K562 (cell line): ENCODE measurements around the gene LSR. TPM values are rescaled to one million over a fixed set of nuclear protein-coding genes. Genes with fewer than 3 reads are reported as not detected.
"Not testable (repeated sequence)": the region's sequence is repeated elsewhere in the genome, so short reads cannot be mapped to it uniquely, and the experiment has no call there.

Experiments used
- ATAC-seq: fragments of 200-7000 bp; cut with Tn5 transposase; 3 replicates; pipeline ENCODE4 v1.9.1; 2020; ENCODE audit warnings: moderate library complexity
- BruUV-seq: library from RNA; stranded (reverse); fragments of 400-500 nt; replicated peaks from 2 replicates; lab custom pipeline; 2021; lab: Mats Ljungman, UMichigan
- CTCF ChIA-PET: fragments of 300-600 bp; formaldehyde crosslinking; extraction: SDS; loops from one replicate; lab custom pipeline; 2021; ENCODE audit warnings: low intra/inter-chr PET ratio; lab: Yijun Ruan, JAX
- POLR2A ChIA-PET: fragments of 300-600, 350-650 bp; sonication (Branson Sonifier 250); formaldehyde crosslinking; extraction: SDS; loops from one replicate; lab custom pipeline; 2021; ENCODE audit warnings: antibody characterized with exemption, inconsistent platforms; lab: Yijun Ruan, JAX
- DNase-seq, 4 experiments: peaks; one replicate each; pipeline versions ENCODE4 v3.0.0 to v3.0.0-alpha.2; 2011 to 2018; ENCODE audit warnings: low spot score in 3 of 4, mixed read lengths in 3 of 4; ENCODE audit errors: extremely low read depth in 1 of 4
- FAIRE-seq: peaks from 2 replicates; lab custom pipeline; 2011; peaks lifted over from hg19 to GRCh38; lab: Jason Lieb, UNC
- H2AFZ ChIP-seq: 2 replicates; pipeline ENCODE4 v1.6.0; 2011; ENCODE audit warnings: low read depth, low read length, control low read depth, inconsistent platforms
- H3K27ac ChIP-seq: fragments of 200-600 bp; 3 replicates; pipeline ENCODE4 v1.8.0; 2011; ENCODE audit warnings: low read depth, mild to moderate bottlenecking, control low read depth, inconsistent platforms, low read length, moderate library complexity, mixed read lengths; ENCODE audit errors: extremely low read depth
- H3K27me3 ChIP-seq, 2 experiments: fragments of 300-600 bp in 1 of 2; 2 replicates in 1 of 2; 3 replicates in 1 of 2; pipeline versions ENCODE4 v1.6.0 to v1.8.0; 2011; ENCODE audit warnings: inconsistent platforms in 2 of 2, low read length in 2 of 2, mild to moderate bottlenecking in 1 of 2, mixed read lengths in 1 of 2, moderate library complexity in 1 of 2; ENCODE audit not compliant: control insufficient read depth in 2 of 2, insufficient read depth in 2 of 2
- H3K36me3 ChIP-seq: fragments of 300-600 bp; 3 replicates; pipeline ENCODE4 v1.8.0; 2011; ENCODE audit warnings: mild to moderate bottlenecking, low read length, inconsistent platforms; ENCODE audit not compliant: control insufficient read depth, insufficient read depth
- H3K4me1 ChIP-seq, 2 experiments: fragments of 200-600 bp in 1 of 2; replicated peaks in 1 of 2; 2 replicates in 1 of 2; 3 replicates in 1 of 2; pipeline versions ENCODE4 v1.5.1 to v1.8.0; 2011; ENCODE audit warnings: inconsistent platforms in 2 of 2, low read length in 2 of 2, mild to moderate bottlenecking in 1 of 2, mixed read lengths in 1 of 2, moderate library complexity in 1 of 2; ENCODE audit not compliant: control insufficient read depth in 2 of 2, insufficient read depth in 2 of 2
- H3K4me2 ChIP-seq: 2 replicates; pipeline ENCODE4 v1.6.1; 2011; ENCODE audit warnings: low read length, control low read depth, inconsistent platforms, mixed read lengths; ENCODE audit not compliant: insufficient read depth
- H3K4me3 ChIP-seq: fragments of 200-600 bp; sonication (generic), shearing (Covaris generic); 2 replicates; pipeline ENCODE4 v1.5.1; 2016; ENCODE audit warnings: control low read depth, inconsistent platforms
- H3K79me2 ChIP-seq: fragments of 200-600 bp; 3 replicates; pipeline ENCODE4 v1.8.0; 2011; ENCODE audit warnings: low read length, inconsistent platforms; ENCODE audit not compliant: control insufficient read depth, insufficient read depth
- H3K9ac ChIP-seq, 2 experiments: 2 replicates each; pipeline versions ENCODE4 v1.6.0 to v1.6.1; 2011; ENCODE audit warnings: low read depth in 2 of 2, low read length in 2 of 2, control low read depth in 1 of 2, inconsistent platforms in 1 of 2, mild to moderate bottlenecking in 1 of 2, mixed read lengths in 1 of 2; ENCODE audit not compliant: insufficient read depth in 1 of 2
- H3K9me1 ChIP-seq: one replicate; pipeline ENCODE4 v1.6.0; 2011; ENCODE audit warnings: inconsistent platforms, mild to moderate bottlenecking, low read length, moderate library complexity; ENCODE audit not compliant: control insufficient read depth, insufficient read depth
- H3K9me3 ChIP-seq: replicated peaks from 2 replicates; pipeline ENCODE4 v1.5.1; 2011; ENCODE audit warnings: low read depth, low read length, inconsistent platforms; ENCODE audit not compliant: control insufficient read depth, insufficient read depth
- H4K20me1 ChIP-seq: replicated peaks from 2 replicates; pipeline ENCODE4 v1.6.1; 2011; ENCODE audit warnings: low read length, inconsistent platforms, mixed read lengths; ENCODE audit not compliant: control insufficient read depth, insufficient read depth
- ARID1B ChIP-seq: fragments of 450-650 bp; IDR thresholded peaks from 2 replicates; pipeline ENCODE4 v1.6.1; 2016; ENCODE audit warnings: antibody characterized with exemption, mild to moderate bottlenecking, inconsistent platforms
- FOSL1 ChIP-seq: fragments of 200-800 bp; sonication (Bioruptor generic); conservative IDR thresholded peaks from 2 replicates; pipeline ENCODE4 v1.6.1; 2016; ENCODE audit warnings: missing genetic modification characterization, missing compliant biosample characterization
- ZNF384 ChIP-seq: IDR thresholded peaks from 2 replicates; pipeline ENCODE4 v1.6.1; 2012; ENCODE audit warnings: low read depth, low read length, improper control_type of control experiment
- WGBS: fragments of 100-300 bp; shearing (Covaris generic); methylation state at CpG from one replicate; pipeline ENCODE4 v1.1.6; 2016; ENCODE audit warnings: low coverage, mixed read lengths; ENCODE audit not compliant: insufficient coverage; ENCODE audit errors: missing lambda C conversion rate; 5-methylcytosine and 5-hydroxymethylcytosine counted together
- in situ Hi-C: fragments of 300-500 bp; cut with MboI; formaldehyde crosslinking; loops from 4 replicates; pipeline ENCODE4 v1.15.0; 2018; ENCODE audit warnings: inconsistent platforms, mixed read lengths
- intact Hi-C: fragments of 100-400 bp; cut with micrococcal nuclease; formaldehyde crosslinking; loops from 2 replicates; pipeline ENCODE4 v1.14.2; 2022
- polyA plus RNA-seq, 8 experiments: library from polyadenylated mRNA; depleted of rRNA in 4 of 8; stranded (reverse) in 5 of 8; unstranded in 3 of 8; fragments of >200 nt; fragmentation: Nextera tagmentation in 2 of 8; fragmentation: Illumina TruSeq in 1 of 8; extraction: Ambion mirVana in 2 of 8; extraction: Trizol in 1 of 8; gene quantifications; 2 replicates each; pipeline versions ENCODE4 v1.2.1 to v1.2.3, GENCODE V29; 2011 to 2014; ENCODE audit warnings: inconsistent platforms in 1 of 8, missing spikeins in 1 of 8
- total RNA-seq, 7 experiments: library from RNA; depleted of rRNA in 6 of 7; stranded (reverse); fragments of >200 nt in 6 of 7; fragmentation: Illumina TruSeq in 2 of 7; extraction: Trizol in 2 of 7; gene quantifications; 2 replicates each; pipeline versions ENCODE4 v1.2.1 to v1.2.3, GENCODE V29; 2011 to 2021; ENCODE audit warnings: low replicate concordance in 1 of 7
- TF ChIP-seq, protein P1 (sequence below), 2 experiments: fragments of 450-650 bp in 1 of 2; sonication (generic) in 1 of 2; formaldehyde crosslinking in 1 of 2; IDR thresholded peaks in 1 of 2; conservative IDR thresholded peaks in 1 of 2; 2 replicates each; pipeline versions ENCODE4 v1.6.1 to v1.8.1; 2016 to 2023; ENCODE audit warnings: mild to moderate bottlenecking in 2 of 2, moderate library complexity in 2 of 2, inconsistent platforms in 1 of 2, missing genetic modification reagents in 1 of 2

The LSR gene
- total and polyA plus RNA-seq, 9 of the 15 experiments (the other 6 are each of a cell fraction or from before 2014, with no cell fraction given), result 0.44 to 87.9 (median 28.0) TPM

DNA sequence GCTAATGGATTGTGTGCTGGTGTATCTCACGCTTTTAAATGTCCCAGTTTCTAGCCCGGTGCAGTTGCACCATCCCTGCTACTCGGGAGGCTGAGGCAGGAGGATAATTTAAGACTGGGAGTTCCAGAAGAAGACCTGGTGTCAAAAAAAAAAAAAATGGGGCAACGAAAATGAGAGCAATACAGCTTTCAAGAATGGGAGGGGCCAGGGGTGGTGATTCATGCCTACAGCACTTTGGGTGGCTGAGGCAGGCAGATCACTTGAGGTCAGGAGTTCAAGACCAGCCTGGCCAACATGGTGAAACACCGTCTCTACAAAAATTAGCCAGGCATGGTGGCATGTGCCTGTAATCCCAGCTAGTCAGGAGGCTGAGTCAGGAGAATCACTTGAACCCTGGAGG is 37.3 kb downstream of the LSR start:
- H3K27me3 ChIP-seq, H3K79me2 ChIP-seq, in situ Hi-C loops, intact Hi-C loops, H4K20me1 ChIP-seq, FAIRE-seq, H3K9ac ChIP-seq, H3K36me3 ChIP-seq, H3K4me2 ChIP-seq, ATAC-seq, H3K4me3 ChIP-seq, H3K9me3 ChIP-seq, BruUV-seq, H2AFZ ChIP-seq, H3K27ac ChIP-seq, H3K9me1 ChIP-seq: not testable (repeated sequence)
- peak in 1 of 4 experiments; percentile 13 for DNase-seq
- ChIA-PET CTCF (interaction anchor here (0.6 kb wide), 1 partner anchor 175 kb away, joined by 3 read pairs; no protein-coding TSS in a partner anchor), POLR2A (interaction anchor here (1.1 kb wide), 1 partner anchor 30 kb away, joined by 3 read pairs; no protein-coding TSS in a partner anchor)
- TF ChIP-seq ARID1B (0 out of 2 replicates have a peak, but pooled peaks have one; percentile 19), FOSL1 (tag) (peak; percentile 39; the same call in 1 of the 2 replicates), ZNF384 (peak; percentile 33; the same call in 1 of the 2 replicates)
- TF ChIP-seq, protein P1, sequence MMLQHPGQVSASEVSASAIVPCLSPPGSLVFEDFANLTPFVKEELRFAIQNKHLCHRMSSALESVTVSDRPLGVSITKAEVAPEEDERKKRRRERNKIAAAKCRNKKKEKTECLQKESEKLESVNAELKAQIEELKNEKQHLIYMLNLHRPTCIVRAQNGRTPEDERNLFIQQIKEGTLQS (IDR thresholded peaks at IDR 0.05), result peak; percentile 61
- TF ChIP-seq, protein P1 (CRISPR knock-in tag; conservative IDR thresholded peaks at IDR 0.05), result not testable (repeated sequence)
- 44% methylated on average over 5 of the region's 5 CpGs for WGBS
- H3K4me1 ChIP-seq, result peaks cover 16 to 27% of the 10 kb centered on the region in 2 experiments; a peak in 4 of 5 replicates
